ENCODE results near the gene GLG1. TPM values are rescaled to one million over a fixed set of nuclear protein-coding genes. Genes with fewer than 3 reads are reported as not detected.
"Not testable (repeated sequence)": the region's sequence is repeated elsewhere in the genome, so short reads cannot be mapped to it uniquely, and the experiment has no call there.

The GLG1 gene
- total RNA-seq, 2 donors from 2014 or later = 102 to 123 TPM

DNA sequence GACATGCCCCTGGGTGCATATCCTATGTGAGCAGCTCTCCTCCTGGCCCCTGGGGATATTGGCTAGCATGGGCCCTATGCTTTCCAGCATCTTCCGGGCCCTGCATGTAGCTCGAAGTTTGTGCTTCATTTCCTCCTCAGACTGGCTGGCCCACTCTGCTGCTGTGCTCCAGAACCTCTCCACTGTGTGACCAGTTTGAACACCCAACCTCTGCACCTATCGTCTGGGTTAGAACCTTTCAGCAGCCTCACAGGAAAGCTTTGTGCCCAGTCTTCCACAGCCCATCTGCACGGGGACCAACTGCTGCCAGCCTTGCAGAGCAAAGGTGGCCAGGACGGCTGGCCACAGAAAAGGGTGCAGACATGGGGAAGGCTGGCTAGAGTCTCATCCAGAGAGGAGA, 175.4 kb downstream of the GLG1 start:
- H3K9me3 ChIP-seq = no peaks in the 10 kb centered on the region
- H3K4me1 ChIP-seq = no peaks in the 10 kb centered on the region
- H3K27ac ChIP-seq = no peak overlapping the region
- no peaks in the 10 kb centered on the region for H3K27me3 ChIP-seq
- TF ChIP-seq, protein P1, sequence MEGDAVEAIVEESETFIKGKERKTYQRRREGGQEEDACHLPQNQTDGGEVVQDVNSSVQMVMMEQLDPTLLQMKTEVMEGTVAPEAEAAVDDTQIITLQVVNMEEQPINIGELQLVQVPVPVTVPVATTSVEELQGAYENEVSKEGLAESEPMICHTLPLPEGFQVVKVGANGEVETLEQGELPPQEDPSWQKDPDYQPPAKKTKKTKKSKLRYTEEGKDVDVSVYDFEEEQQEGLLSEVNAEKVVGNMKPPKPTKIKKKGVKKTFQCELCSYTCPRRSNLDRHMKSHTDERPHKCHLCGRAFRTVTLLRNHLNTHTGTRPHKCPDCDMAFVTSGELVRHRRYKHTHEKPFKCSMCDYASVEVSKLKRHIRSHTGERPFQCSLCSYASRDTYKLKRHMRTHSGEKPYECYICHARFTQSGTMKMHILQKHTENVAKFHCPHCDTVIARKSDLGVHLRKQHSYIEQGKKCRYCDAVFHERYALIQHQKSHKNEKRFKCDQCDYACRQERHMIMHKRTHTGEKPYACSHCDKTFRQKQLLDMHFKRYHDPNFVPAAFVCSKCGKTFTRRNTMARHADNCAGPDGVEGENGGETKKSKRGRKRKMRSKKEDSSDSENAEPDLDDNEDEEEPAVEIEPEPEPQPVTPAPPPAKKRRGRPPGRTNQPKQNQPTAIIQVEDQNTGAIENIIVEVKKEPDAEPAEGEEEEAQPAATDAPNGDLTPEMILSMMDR (IDR thresholded peaks at IDR 0.05) = no peak
- no peak for DNase-seq (ENCODE audit: low spot score)
- H3K36me3 ChIP-seq = no peaks in the 10 kb centered on the region
- H3K4me3 ChIP-seq = no peak overlapping the region

DNA sequence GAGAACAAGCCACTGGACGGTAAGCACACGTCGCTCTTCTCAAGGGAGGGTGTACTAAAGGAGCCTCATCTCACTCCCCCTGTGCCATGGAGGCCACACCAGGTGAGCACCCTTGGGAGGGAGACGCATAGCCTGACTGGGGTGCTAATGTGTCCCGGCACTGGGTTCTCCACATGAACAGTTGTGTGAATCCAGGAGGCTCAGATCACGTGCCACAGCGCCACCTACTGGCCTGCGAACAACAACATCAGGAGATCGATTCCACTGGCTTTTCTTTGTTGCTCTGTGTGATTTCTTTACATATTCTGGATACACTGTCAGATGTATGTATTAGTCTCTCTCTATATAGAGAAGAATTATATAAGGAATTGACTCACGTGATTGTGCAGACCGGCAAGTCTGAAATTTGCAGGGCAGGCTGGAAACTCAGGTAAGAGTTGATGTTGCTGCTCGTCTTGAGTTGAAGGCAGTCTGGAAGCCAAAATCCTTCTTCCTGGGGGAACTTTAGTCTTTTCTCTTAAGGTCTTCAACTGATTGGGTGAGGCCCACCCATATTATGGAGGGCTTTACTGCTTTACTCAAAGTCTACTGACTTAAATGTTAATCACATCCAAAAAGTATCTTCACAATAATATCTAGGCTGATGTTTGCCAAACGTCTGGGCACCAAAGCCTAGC, 176.7 kb downstream of the GLG1 start:
- H3K9me3 ChIP-seq = not testable (repeated sequence)
- TF ChIP-seq, protein P1 (IDR thresholded peaks at IDR 0.05) = peak; percentile 65 to 76

DNA sequence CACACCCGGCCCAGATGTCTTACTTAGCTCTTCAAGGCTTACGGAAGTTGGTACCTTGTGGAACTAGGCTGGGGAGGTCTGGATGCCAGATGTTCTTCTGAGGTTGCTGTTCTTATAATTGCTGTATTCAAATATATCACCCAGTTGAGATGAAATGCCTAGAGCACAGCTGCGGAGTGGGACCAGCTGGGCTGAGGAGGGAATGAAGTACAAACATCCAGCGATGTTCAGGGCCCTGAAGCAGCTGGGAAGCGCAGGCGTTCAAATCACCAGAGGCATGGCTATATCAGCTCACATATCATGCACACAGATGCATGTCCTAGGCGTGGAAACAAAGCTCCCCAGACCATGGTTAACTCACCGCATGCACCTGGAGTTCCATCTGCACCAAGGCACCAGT, 178.4 kb downstream of the GLG1 start:
- not testable (repeated sequence) for H3K27me3 ChIP-seq; H3K4me3 ChIP-seq; H3K9me3 ChIP-seq; DNase-seq (ENCODE audit: low spot score); H3K4me1 ChIP-seq; H3K27ac ChIP-seq; H3K36me3 ChIP-seq

More for the DNA sequence above, 176.7 kb downstream of the GLG1 start:
- not testable (repeated sequence) for H3K4me1 ChIP-seq, H3K36me3 ChIP-seq, H3K27me3 ChIP-seq, H3K4me3 ChIP-seq, H3K27ac ChIP-seq
- peak; percentile 71 for DNase-seq (ENCODE audit: low spot score)

DNA sequence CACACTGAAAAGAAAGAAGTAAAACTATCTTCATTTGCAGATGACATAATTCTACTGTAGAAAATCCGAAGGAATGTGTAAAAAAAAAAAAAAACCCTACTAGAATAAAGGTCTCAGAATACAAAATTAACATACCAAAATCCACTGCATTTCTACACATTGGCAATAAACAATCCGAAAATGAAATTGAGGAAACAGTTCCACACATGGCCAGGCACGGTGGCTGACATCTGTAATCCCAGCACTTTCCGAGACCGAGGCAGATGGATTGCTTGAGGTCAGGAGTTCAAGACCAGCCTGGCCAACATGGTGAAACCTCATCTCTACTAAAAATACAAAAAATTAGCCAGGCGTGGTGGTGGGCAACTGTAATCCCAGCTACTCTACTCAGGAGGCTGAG, 181.2 kb downstream of the GLG1 start:
- H3K4me1 ChIP-seq; DNase-seq (ENCODE audit: low spot score); H3K27me3 ChIP-seq; H3K36me3 ChIP-seq; H3K4me3 ChIP-seq; H3K9me3 ChIP-seq; H3K27ac ChIP-seq: not testable (repeated sequence)

DNA sequence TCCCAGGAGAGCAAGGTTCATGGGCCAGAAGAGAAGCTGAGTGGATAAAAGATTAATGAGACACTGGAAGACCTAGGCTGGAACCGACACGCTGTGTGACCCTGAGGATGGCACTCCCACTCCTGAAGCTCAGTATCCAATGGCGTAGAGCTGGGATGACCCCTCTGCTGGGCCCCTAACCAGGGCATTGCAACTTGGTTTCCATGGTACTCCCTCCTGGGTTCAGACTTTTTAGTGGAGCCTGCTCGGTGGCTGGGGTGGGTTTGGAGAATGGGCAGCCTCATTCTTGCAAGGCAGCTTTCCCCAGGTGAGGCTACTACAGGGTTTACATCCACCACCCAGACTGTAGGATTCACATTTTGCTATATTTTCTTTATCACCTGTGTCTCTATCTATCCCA, 183.2 kb downstream of the GLG1 start:
- H3K9me3 ChIP-seq; DNase-seq (ENCODE audit: low spot score): not testable (repeated sequence)

DNA sequence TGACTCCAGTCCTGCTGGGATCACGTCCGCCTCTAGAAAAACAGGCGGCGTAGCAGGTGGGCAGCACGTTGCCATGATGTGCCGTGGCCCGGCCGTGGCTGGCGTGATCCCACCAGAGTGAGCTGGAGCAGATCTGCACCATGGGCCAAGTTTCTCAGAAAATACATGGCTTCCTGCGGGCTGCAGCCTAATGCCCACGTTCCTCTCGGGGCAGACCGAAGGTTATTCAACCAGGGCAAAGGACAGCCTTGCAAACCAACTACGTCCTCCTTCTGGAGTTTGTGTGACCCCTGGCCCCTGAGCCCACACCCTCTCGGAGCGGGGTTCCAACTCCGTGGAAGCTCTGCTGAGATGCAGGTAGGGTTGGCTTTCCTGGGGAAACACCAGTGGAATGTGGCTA, 184.8 kb downstream of the GLG1 start:
- not testable (repeated sequence) for H3K27ac ChIP-seq; DNase-seq (ENCODE audit: low spot score); H3K27me3 ChIP-seq; H3K9me3 ChIP-seq; H3K4me1 ChIP-seq; H3K36me3 ChIP-seq; H3K4me3 ChIP-seq

More for the DNA sequence above, 183.2 kb downstream of the GLG1 start:
- not testable (repeated sequence) for H3K36me3 ChIP-seq, H3K4me3 ChIP-seq, H3K4me1 ChIP-seq, H3K27me3 ChIP-seq, H3K27ac ChIP-seq

DNA sequence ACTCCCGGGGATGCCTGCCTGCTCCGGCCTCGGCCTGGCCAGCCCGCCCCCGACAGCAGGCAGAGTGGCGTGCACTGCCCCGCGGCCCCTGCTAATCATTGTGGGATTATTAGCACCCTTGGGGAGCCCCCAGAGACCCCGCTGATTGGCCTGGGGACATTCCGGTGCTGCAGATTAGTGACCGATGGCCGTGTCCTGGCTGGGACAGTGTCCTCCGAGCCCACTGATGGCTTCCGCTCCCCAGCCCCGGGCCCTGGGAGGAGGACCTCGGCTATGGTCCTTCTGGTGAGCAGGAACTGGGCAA, 185.5 kb downstream of the GLG1 start:
- H3K27ac ChIP-seq, H3K9me3 ChIP-seq, H3K4me1 ChIP-seq: not testable (repeated sequence)

DNA sequence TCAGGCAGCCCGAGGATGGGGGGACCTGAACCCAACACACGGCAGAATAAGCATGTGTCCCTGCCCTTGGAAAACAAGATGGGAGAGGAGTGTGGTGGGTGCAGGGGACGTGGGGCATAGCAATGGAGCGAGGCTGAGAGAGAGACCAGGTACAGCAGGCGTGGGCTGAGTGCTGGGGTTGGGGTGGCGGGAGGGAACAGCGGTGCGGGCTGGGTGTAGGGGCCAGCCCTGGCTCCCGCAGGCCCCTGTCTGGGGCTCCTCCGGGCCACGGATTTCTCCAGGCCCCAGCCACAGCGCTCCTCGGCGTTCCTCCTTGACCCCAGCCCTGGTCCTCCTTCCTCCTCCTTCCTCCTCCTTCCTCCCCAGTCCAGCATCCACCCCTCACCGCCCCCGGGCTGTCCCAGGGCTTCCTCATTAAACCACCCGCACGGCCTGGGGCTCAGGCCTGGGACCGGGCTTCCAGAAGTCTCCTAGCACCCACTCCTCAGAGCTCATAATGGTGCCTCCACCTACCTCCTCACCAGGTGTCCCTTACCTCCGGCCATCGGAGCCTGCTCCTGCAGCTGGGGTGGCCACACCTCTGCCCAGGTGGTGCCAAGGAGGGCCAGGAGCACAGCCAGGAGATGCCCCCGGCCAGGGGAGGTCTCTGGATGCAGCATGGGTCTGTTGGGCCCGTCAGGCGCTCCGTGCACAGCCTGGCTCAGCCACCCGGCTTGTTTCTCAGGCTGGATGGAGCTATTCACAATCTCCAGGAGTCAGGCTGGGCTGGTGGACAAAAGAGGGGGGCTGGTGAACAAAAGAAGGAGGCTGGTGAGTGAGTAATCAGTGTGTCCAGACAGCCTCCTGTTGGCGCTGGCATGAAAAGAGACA, 186.1 kb downstream of the GLG1 start, which contains the start of gene CLEC18B:
CLEC18B (minus strand) TSS at position 867 of the 870 bp plus-strand sequence; CDS start at position 659, 208 bp downstream.
- H3K4me1 ChIP-seq; H3K4me3 ChIP-seq; H3K36me3 ChIP-seq; H3K27ac ChIP-seq; DNase-seq (ENCODE audit: low spot score); H3K27me3 ChIP-seq; H3K9me3 ChIP-seq: not testable (repeated sequence)

More for the DNA sequence above, 185.5 kb downstream of the GLG1 start:
- not testable (repeated sequence) for H3K27me3 ChIP-seq; DNase-seq (ENCODE audit: low spot score); H3K4me3 ChIP-seq; H3K36me3 ChIP-seq

DNA sequence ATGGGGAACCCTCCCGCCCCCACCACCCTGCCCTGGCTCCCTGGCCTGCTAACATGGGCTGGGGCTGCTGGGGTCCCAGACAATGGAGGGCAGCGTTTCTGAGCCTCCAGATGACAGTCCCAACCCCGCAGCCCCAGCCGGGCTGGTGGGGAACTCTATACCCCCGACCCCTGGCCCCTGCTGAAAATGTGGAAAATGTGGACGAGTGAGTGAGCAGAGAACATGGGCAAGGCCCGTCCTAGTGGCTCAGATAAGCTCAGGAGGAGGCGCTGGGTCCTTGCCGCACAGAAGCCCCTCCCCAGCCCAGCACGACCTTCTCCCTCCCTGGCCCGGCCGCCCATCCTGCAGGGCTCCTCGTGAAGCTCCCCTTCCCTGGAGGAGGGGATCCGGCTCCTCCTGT, 187.1 kb downstream of the GLG1 start:
- not testable (repeated sequence) for H3K4me3 ChIP-seq; H3K27ac ChIP-seq; H3K27me3 ChIP-seq; H3K36me3 ChIP-seq; H3K9me3 ChIP-seq; H3K4me1 ChIP-seq; DNase-seq (ENCODE audit: low spot score)

DNA sequence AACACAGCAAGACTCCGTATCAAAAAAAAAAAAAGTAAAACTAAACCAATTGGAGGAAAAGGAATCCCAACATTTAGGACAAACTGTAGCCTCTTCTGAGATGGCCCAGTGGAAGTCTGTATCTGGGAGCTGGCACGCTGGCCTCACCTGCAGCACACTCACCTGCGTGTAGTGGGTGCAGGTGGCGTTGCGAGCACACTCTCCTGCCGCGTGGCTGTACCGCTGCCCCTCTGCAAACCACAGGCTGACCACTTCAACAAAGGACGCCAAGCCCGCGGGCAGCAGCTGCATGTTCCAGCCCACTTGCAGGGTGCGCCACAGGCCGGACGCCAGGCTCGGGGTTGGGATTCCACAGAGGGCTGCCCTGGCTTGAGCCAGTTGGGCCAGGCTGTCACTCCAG, 189.0 kb downstream of the GLG1 start:
- DNase-seq (ENCODE audit: low spot score); H3K4me1 ChIP-seq; H3K4me3 ChIP-seq; H3K27me3 ChIP-seq; H3K36me3 ChIP-seq; H3K27ac ChIP-seq; H3K9me3 ChIP-seq: not testable (repeated sequence)

DNA sequence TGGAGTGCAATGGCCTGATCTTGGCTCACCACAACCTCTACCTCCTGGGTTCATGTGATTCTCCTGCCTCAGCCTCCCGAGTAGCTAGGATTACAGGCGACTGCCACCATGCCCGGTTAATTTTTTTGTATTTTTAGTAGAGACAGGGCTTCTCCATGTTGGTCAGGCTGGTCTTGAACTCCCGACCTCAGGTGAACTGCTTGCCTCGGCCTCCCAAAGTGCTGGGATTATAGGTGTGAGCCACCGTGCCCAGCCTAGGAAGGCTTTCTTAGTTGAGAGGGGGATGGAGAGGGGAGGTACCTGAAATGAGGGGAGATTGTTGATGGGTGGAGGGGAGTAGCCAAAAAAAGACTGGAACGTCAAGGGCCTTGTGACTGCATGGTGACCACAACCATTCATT, 193.0 kb downstream of the GLG1 start:
- not testable (repeated sequence) for H3K4me1 ChIP-seq; H3K36me3 ChIP-seq; H3K4me3 ChIP-seq; H3K27ac ChIP-seq; H3K9me3 ChIP-seq; H3K27me3 ChIP-seq; DNase-seq (ENCODE audit: low spot score)

DNA sequence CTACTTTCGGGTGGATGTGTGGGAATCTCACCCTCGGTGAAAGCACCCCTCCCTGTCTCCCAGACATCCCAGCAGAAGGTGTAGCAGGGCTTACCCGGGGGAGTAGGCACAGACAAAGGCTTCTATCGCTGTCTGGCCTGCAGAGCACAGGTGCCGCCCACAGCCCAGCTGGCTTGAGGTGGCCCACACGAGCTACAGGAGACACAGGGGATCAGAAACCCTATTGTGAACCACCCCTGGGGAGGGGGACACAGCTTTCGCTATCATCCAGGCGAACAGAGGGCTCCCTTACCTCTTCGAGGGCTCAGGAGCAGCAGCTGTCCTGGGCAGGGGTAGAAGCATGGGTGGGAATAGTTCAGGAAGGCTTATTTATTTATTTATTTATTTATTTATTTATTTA, 193.4 kb downstream of the GLG1 start:
- not testable (repeated sequence) for H3K27ac ChIP-seq; H3K27me3 ChIP-seq; H3K4me3 ChIP-seq; H3K4me1 ChIP-seq; H3K36me3 ChIP-seq; DNase-seq (ENCODE audit: low spot score); H3K9me3 ChIP-seq
